Activated T-cell treated with anti-CD3 and anti-CD28 coated beads for 24 hours (primary cell): ENCODE data around the gene SLC9A2.

Experiments
- DNase-seq: peaks from one replicate; pipeline ENCODE4 v3.0.0-alpha.2; 2020; ENCODE audit warnings: low read depth

The SLC9A2 gene, protein sequence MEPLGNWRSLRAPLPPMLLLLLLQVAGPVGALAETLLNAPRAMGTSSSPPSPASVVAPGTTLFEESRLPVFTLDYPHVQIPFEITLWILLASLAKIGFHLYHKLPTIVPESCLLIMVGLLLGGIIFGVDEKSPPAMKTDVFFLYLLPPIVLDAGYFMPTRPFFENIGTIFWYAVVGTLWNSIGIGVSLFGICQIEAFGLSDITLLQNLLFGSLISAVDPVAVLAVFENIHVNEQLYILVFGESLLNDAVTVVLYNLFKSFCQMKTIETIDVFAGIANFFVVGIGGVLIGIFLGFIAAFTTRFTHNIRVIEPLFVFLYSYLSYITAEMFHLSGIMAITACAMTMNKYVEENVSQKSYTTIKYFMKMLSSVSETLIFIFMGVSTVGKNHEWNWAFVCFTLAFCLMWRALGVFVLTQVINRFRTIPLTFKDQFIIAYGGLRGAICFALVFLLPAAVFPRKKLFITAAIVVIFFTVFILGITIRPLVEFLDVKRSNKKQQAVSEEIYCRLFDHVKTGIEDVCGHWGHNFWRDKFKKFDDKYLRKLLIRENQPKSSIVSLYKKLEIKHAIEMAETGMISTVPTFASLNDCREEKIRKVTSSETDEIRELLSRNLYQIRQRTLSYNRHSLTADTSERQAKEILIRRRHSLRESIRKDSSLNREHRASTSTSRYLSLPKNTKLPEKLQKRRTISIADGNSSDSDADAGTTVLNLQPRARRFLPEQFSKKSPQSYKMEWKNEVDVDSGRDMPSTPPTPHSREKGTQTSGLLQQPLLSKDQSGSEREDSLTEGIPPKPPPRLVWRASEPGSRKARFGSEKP

DNA sequence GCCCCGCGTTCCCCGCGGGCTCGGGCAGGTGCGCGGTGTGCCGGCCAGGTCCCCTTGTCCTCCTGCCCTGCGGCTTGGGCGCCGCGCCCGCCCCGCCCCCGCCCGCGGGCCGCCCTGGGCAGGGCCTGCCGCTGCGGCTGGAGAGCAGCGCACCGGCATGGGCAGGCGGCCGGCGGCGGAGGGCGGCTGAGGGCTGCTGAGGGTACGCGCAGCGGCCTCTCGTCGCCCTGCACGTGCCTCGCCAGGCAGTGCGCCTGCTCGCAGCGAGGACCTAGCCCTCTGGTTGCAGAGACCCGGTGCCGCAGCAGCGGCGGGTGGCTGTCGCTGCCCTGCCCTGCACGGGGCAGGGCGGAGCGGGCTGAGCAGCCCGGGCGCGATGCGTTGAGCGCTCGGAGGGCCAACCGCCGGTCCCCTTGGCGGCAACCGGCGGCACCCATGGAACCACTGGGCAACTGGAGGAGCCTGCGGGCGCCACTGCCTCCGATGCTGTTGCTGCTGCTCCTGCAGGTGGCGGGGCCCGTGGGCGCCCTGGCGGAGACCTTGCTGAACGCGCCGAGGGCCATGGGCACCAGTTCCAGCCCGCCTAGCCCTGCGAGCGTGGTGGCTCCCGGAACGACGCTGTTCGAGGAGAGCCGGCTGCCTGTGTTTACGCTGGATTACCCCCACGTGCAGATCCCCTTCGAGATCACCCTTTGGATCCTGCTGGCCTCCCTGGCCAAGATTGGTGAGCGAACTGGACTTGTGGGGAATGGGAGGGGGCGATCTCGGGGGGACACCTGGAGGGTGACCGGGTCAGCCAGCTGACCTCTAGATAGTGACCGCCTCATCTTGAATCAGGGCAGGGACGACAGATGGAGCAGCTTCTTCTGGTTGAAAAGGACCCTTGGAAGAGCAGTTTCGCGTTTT, at the start of gene SLC9A2:
Gene SLC9A2, plus strand, starts transcription at position 140 of the 906 bp plus-strand sequence. Its CDS starts 296 bp downstream, at position 436.
- DNase-seq: no peak

DNA sequence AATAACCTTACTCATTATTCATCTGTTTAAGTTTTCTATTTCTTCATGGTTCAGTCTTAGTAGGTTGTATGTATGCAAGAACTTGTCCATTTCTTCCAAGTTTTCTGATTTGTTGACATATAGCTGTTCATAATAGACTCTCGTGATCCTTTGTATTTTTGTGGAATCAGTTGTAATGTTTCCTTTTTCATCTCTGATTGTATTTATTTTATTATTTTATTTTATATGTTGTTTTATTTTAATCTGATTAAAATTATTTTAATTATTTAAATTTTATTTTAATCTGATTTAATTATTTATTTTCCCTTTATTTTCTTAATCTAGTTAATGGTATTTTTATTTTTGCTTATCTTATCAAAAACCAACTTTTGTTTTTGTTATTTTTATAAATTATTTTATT, 43.5 kb upstream of the SLC9A2 start:
- no peak for DNase-seq

DNA sequence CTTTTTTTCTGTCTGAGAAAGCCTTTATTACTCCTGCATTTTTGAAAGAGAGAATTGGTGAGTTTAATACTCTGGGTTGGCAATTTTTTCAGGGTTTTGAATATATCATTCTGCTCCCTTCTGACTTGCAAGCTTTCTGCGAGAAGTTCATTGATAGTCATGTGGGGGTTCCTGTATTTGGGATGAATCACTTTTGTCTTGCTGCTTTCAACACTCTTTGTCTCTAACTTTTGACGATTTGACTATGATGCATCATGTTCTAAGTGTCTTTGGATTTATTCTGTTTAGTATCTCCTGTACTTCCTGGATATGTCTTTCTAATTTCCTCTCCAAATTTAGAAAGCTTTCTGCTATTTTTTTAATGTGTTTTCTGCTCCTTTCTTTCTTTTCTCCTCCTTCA, 41.0 kb upstream of the SLC9A2 start:
- DNase-seq: no peak

DNA sequence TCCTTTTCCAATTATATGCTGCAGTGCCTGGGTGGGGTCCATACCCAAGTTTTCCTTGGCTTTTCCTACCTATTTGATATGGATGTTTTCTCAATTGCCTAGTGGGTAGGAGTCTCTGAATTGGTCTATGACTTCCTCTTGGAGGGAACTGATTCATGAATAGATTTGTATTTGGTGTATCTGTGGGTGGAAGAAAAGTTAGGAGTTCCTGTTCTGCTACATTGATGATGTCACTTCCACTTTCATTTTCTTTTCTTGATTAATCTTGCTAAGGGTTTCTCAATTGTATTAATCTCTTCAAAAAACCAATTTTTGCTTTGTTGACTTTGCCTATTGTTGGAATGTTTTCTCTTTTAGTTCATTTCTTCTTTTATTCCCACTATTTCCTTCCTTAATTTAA, 37.4 kb upstream of the SLC9A2 start:
- no peak for DNase-seq

DNA sequence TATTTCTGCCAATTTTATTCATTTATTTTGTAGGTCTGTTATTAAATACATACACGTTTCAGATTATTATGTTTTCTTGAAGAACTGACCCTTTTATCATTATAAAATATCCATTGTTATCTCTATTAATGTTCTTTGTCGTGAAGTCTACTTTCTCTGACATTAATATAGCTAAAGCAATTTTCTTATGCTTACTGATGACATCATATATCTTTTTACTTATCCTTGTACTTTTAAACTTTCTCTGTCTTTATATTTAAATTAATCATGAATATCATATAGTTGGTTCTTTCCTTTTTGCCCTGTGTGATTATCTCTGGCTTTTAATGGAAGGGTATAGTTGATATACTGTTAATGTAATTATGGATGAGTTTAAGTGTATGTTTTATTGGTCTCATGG, 36.5 kb upstream of the SLC9A2 start:
- no peak for DNase-seq

DNA sequence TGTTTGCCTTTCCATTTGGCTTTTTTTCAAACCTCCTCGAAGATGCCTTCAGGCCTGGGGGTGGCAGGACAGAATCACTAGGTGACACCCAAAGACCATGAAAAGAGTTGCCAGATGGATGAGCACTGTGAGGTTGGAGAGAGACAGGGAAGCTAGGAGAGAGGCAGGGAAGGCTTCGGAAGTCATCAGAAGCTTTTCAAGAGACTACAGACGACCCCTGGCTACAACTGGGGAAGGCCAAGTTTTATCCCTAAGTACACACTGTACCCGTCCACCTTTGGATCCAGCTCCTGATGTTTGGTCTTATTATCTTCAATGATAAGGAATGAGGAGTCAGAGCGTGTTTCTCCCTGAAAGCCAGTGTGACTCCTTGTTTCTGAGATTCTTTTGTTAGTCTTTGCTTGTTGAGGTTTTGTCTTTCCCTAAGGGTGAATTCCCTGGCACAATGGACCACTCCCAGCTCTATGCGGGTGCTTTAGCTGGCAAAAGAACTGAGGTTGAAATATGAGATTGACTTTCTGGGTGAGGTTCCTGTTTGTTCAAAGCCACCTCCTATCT, 33.4 kb upstream of the SLC9A2 start:
- DNase-seq: no peak

DNA sequence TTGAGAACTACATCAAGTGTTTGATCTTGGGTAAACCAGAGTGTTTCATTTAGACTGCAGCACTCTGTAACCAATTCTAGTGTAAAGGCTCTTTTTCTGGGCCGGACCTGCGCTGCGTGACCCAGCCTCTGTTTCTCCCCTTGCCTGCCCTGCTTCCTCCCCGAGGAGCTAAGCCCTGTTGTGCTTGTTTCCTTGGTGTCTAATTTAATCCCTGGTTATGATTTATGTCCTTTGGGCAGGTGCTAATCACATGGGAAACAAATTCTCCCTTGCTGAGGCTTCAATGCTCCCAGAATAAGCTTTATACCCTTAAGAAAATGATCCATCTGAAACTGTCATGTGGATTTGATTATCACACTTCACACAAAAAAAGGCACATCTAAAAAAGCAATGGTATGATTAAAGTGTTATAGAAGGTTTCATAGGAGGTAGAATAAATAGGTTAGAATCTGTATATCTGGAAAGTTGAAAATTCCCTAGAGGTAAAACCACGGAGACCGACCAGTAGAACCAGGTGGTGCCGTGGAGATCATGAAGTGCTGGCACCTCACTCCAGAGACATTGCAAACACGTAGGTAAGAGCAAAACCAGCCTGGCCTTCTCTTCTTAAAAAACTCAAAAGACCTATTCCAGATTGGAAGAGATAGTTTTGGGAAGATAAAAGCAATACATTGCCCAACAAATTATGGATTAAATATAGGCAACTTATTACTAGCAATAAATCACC, 31.0 kb upstream of the SLC9A2 start:
- no peak for DNase-seq

DNA sequence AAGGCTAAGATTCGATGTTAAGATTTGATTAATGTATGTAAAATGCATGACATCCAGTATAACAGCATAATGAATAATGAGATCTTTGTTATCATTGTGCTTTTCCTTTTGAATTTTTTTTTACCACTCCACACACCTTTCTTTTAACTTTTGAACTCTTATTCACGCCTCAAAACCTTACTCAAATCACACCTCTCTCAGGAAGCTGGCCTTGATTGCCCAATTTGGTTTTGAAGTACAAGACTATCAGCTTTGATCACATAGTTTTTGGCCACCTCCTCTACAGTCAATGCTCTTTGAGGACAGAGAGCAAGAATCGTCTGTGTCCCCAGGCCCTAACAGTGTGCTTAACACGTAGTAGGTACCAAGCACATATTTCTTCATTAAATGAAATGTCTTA, 29.9 kb upstream of the SLC9A2 start:
- no peak for DNase-seq

DNA sequence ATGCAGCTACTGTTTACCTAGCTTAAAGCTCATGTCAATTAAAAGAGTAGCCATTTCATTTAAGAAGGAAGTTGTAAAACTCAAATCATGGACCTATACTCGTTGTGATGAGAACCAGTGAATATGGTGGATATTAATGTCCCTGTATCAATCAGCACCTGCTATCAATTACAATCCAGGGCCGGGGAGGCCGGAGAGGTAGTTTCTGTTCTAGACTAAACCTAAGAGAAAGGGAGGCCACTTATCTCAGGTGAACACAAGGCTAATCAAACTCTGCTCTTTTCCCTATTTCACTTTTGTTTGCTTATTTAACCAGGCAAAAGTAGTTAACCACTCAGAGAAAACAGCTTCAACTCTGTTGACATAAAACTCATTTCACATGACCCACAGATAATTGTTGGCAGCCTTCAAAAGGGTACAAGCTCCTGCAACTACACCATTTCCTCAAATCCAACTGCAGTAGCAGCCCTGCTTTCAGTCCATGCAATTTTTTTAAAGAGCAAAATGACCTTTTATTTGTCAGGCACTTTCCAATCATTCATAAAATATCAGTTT, 27.8 kb upstream of the SLC9A2 start:
- no peak for DNase-seq

DNA sequence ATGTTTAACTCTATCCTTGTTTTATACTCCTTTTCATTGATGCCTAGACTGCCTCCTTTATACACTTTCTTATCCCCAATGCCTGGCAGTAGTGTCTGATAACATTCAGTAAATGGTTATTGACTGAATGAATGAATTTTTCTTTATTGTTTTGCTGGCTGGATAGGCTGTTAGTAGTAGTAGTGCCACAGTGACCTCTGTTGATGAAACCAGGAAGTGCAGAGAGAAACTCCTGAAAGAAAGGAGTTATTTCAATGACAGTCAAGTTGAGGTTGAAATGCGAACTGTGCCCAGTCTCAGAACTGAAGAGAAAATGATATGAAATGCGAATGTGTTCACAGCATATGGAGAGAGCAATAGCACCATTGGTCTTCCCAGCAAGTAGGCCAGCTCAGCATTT, 26.8 kb upstream of the SLC9A2 start:
- no peak for DNase-seq

DNA sequence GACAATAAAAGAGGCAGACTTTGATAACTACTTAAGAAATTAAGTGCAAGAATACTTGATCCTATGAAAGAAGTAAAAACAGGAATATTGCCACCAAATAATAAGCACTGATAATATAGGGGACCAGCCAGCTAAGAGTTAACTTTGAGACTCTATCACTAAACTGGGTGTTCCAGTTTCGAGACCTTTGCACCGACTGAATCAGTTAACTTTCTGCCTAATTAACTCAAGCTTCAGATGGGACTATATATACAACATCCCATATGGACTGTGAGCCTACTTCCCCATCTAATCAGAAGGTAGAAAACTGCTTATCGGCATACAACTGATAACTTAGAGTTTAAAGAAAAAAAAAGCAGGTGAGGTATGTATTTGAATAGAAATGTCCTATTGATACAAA, 25.8 kb upstream of the SLC9A2 start:
- DNase-seq: no peak

DNA sequence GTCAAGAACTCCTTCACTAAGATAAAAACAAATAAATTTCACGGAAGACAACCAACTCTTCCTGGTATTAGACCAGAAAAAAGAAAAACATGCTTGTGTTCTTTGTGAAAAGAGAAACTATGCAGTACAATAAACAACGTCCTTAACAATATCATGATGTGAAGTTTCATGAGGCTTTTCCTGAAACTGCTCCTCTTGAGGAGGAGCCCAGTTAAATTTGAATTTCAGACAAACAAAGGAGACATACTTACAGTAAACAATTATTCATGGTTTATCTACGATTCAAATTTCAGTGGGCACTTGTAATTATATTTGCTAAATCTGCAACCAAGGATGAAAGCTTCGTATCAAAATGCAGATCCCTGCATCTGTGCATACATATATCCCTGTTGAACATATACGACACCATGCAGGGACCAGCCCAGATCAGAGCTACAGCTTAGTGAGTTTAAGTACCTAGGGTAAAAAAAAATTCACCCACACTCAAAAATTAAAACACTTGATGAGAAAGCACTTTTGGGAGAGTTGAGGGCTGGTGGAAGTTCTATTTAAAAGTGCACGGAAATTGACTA, 24.8 kb upstream of the SLC9A2 start:
- no peak for DNase-seq

DNA sequence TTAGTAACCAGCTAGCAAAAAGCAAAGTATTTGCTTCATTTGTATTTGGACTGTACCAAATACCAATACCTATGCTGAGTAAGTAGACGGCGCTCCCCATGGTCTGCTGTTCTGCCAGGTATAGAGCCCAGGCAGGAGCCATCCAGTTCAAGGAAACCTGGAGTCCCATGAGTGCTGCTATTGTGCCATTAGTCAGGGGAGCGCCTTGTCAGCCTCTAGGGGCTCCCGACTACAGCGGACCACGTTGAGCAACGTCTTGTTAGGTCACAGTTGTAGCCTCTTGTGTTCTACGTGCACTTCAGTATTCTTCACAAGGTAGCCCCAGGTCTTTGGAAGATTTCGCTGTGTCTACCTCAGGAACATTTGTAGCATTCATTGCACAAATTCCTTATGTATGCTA, 21.6 kb upstream of the SLC9A2 start:
- no peak for DNase-seq

DNA sequence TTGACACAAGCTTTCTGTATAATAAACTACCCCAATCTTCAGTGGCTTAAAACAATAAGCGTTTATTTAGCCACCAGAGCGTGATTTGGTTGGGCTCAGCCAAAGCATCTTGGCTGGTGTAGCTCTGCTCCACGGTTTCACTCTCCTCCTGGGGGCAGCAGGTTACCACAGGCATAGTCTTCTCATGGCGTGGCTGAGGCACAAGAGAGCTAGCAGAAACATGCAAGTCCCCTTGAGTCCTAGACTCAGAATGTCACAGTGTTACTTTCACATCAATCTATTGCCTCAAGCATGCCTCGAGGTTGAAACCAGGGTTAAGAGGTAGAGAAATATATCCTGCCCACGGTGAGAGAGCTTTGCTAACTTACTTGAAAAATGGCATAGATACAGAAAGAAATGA, 19.9 kb upstream of the SLC9A2 start:
- no peak for DNase-seq

DNA sequence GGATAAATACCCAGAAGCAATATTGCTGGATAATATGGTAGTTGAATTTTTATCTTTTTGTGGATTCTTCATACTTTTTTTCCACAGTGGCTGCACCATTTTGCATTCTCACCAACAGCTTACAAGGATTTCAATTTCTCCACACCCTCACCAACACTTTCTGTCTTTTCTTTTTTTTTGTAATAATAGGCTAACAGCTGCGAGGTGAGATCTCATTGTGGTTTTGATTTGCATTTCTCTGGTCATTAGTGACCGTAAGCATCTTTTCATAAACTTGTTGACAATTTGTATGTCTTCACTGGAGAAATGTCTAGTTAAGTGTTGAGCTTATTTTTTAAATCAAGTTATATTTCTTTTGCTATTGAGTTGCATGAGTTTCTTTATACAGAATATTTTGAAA, 17.6 kb upstream of the SLC9A2 start:
- no peak for DNase-seq

DNA sequence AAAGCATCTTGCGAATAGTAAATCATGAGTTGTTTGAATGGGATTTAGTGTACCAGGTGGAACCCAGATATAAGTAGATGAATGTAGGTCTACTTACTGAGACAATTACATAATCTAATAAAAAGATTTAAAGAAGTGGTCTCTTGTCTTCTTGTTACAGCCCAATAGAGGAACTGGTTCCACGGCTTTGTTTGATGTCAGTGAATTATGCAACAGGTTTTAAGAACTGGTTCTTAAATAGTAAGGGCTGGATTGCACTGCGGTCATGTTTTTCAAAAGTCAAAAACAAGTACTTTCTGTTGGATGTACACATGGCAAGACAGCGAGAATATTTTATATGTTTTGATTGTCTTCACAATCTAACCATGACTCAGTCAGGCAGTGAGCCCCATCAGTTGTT, 15.4 kb upstream of the SLC9A2 start:
- no peak for DNase-seq

DNA sequence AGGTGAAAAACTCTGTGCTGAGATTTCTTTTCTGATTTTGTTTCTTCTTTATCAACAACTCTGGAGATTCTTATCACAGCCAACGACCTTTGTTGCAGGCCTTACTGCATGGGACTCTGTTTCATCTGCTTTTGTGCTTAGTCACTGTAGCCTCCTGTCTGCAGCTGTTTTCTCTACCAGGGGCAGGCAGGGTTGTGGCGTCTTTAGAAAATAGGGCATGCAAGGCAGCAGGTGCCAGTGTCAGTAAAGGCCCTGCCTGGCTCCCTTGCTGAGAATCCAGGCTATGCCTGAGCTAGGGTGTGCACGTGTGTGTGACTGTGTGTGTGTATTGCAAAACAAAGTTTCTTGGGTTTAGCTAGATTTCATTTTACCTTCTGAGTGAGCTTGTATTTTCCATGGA, 14.6 kb upstream of the SLC9A2 start:
- no peak for DNase-seq

DNA sequence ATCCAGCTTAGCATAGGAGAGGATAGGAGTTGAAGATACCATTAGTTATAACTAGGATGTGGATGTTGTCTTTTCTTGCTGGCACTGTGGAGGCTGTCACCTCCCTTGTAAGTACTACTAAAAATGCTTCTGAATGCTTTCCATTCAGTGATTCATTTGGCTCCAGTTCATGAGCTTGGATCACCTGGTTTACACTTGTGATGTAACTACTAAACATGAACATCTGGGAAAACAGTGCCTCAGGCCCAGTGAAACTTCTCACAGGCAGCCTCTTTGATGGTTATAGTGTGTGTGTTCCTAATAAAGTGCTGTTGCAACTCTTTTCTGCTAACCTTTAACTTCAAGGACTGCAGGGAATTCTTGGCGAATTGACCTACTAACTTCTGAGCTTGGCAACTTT, 13.0 kb upstream of the SLC9A2 start:
- no peak for DNase-seq

DNA sequence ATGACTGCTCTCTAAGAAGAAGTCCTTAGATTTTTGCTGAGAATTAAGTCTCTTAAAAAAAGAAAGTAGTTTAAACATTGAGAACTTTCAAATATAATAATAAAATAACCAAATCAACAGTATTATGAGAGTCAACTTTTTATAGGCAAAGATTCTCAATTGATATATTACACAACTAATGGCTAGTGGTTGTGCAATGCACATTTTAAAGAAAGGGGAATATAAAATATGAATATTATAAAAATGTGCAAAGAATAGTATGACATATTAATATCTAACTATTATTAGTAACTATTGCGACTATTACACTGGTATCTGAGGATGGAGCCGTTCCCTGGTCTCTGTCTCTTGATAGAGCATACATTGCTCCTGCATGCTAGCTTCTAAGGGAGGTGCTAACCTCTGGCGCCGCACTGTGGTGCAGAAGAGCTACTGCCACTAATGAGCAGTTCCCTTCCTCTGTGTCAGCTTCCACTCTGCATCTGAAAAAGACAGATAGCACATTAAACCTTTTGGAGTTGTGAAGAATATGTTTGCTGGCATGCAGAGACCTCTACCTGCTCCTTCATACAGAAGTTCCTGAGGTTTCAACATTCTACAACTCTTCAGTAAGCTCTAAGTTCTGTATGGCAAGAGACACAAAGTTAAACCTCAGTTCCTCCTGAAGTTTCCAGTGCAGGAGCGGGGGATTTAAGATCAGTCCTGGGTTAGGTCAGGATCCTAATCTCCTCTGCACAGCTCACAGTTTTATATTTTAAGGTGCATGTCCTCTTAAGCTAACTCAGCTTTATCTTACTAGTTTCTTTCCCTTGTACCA, 3.5 kb upstream of the SLC9A2 start:
- no peak for DNase-seq
